NCI-H69 (cell line): ENCODE data around the gene PRPSAP2.
"Not testable (repeated sequence)": the region's sequence is repeated elsewhere in the genome, so short reads cannot be mapped to it uniquely, and the experiment has no call there.

ENCODE experiments used
- DNase-seq: peaks from one replicate; lab custom pipeline; 2025; lab: John Stamatoyannopoulos, UW

The PRPSAP2 gene

GRCh38 chr17:18857864-18858566, at the start of gene PRPSAP2:
TSS of gene PRPSAP2 (plus strand) at chr17:18858131. CDS start at chr17:18865834, 7,703 bp downstream.
- peak; percentile 96 for DNase-seq

- DNase-seq: not testable (repeated sequence)
Measured at GRCh38 chr17:18815924-18816323, 42.0 kb upstream of the PRPSAP2 start.

GRCh38 chr17:18816489-18817371, 41.2 kb upstream of the PRPSAP2 start:
- peak; percentile 67 for DNase-seq

GRCh38 chr17:18821430-18821829, 36.5 kb upstream of the PRPSAP2 start:
- not testable (repeated sequence) for DNase-seq

- DNase-seq: not testable (repeated sequence)
Measured at GRCh38 chr17:18827613-18828012, 30.3 kb upstream of the PRPSAP2 start.

GRCh38 chr17:18848501-18848900, 9.4 kb upstream of the PRPSAP2 start:
- DNase-seq: no peak

GRCh38 chr17:18850679-18851078, 7.3 kb upstream of the PRPSAP2 start:
- DNase-seq: no peak

GRCh38 chr17:18851201-18851600, 6.7 kb upstream of the PRPSAP2 start:
- no peak for DNase-seq

GRCh38 chr17:18854956-18855355, 3.0 kb upstream of the PRPSAP2 start:
- no peak for DNase-seq

- peak; percentile 94 for DNase-seq
Measured at GRCh38 chr17:18855831-18856569, 1.9 kb upstream of the PRPSAP2 start.

- no peak for DNase-seq
Measured at GRCh38 chr17:18856570-18856915, 1.4 kb upstream of the PRPSAP2 start.

GRCh38 chr17:18858567-18859245, 775 bp downstream of the PRPSAP2 start:
- DNase-seq: no peak

GRCh38 chr17:18859256-18859655, 1.3 kb downstream of the PRPSAP2 start:
- DNase-seq: peak; percentile 31

GRCh38 chr17:18860161-18860972, 2.4 kb downstream of the PRPSAP2 start:
- no peak for DNase-seq

GRCh38 chr17:18862011-18862410, 4.1 kb downstream of the PRPSAP2 start:
- DNase-seq: no peak

- DNase-seq: not testable (repeated sequence)
Measured at GRCh38 chr17:18864996-18865395, 7.1 kb downstream of the PRPSAP2 start.

- no peak for DNase-seq
Measured at GRCh38 chr17:18866866-18867813, 9.2 kb downstream of the PRPSAP2 start.

- DNase-seq: no peak
Measured at GRCh38 chr17:18877104-18877645, 19.2 kb downstream of the PRPSAP2 start.

- no peak for DNase-seq
Measured at GRCh38 chr17:18888766-18889290, 30.9 kb downstream of the PRPSAP2 start.
